Neural progenitor cell (in vitro differentiated cells): Measurements from ENCODE around the gene DOK5. TPM values are rescaled to one million over a fixed set of nuclear protein-coding genes. Genes with fewer than 3 reads are reported as not detected.

ENCODE experiments used
- DNase-seq: peaks from one replicate; pipeline ENCODE4 v3.0.0-alpha.2; 2016; ENCODE audit warnings: low spot score
- H2AFZ ChIP-seq: fragments of 200-600 bp; sonication (generic); replicated peaks from 2 replicates; pipeline ENCODE4 v1.6.1; 2016; ENCODE audit warnings: antibody characterized with exemption
- H3F3A ChIP-seq: fragments of 200-600 bp; sonication (generic); 2 replicates; pipeline ENCODE4 v1.6.1; 2016; ENCODE audit warnings: antibody characterized with exemption, low read depth
- H3K27ac ChIP-seq: fragments of 200-600 bp; sonication (generic); 2 replicates; pipeline ENCODE4 v1.5.1; 2016; ENCODE audit warnings: mild to moderate bottlenecking
- H3K27me3 ChIP-seq: fragments of 200-600 bp; sonication (generic); 2 replicates; pipeline ENCODE4 v1.6.1; 2016; ENCODE audit warnings: mild to moderate bottlenecking, moderate library complexity
- H3K36me3 ChIP-seq: fragments of 200-600 bp; sonication (generic); 2 replicates; pipeline ENCODE4 v1.5.1; 2016
- H3K4me1 ChIP-seq: fragments of 200-600 bp; sonication (generic); 2 replicates; pipeline ENCODE4 v1.6.1; 2016; ENCODE audit warnings: mixed run types
- H3K4me2 ChIP-seq: fragments of 200-600 bp; sonication (generic); 2 replicates; pipeline ENCODE4 v1.6.1; 2016
- H3K4me3 ChIP-seq: fragments of 200-600 bp; sonication (generic); 2 replicates; pipeline ENCODE4 v1.5.1; 2016
- H3K79me2 ChIP-seq: fragments of 200-600 bp; sonication (generic); 2 replicates; pipeline ENCODE4 v1.6.1; 2016; ENCODE audit warnings: low read depth
- H3K9ac ChIP-seq: fragments of 200-600 bp; sonication (generic); 2 replicates; pipeline ENCODE4 v1.6.1; 2016
- H3K9me3 ChIP-seq: fragments of 200-600 bp; sonication (generic); 2 replicates; pipeline ENCODE4 v1.5.1; 2016; ENCODE audit warnings: low read depth
- H4K20me1 ChIP-seq: fragments of 200-600 bp; sonication (generic); 2 replicates; pipeline ENCODE4 v1.6.1; 2016; ENCODE audit warnings: low read depth
- H3K27ac Mint-ChIP-seq: 3 replicates; pipeline ENCODE4 v1.8.0; 2021; ENCODE audit warnings: mixed read lengths
- H3K27me3 Mint-ChIP-seq: 2 replicates; pipeline ENCODE4 v1.8.0; 2022; ENCODE audit warnings: low read depth, mild to moderate bottlenecking, inconsistent platforms, moderate library complexity, mixed read lengths; ENCODE audit not compliant: insufficient read depth
- H3K36me3 Mint-ChIP-seq: 3 replicates; pipeline ENCODE4 v1.8.0; 2021; ENCODE audit warnings: mixed read lengths
- H3K4me1 Mint-ChIP-seq: 3 replicates; pipeline ENCODE4 v1.8.0; 2021; ENCODE audit warnings: mixed read lengths
- H3K4me3 Mint-ChIP-seq: 3 replicates; pipeline ENCODE4 v1.8.0; 2021; ENCODE audit warnings: mild to moderate bottlenecking, moderate library complexity, mixed read lengths
- H3K9me3 Mint-ChIP-seq: 3 replicates; pipeline ENCODE4 v1.8.0; 2020; ENCODE audit warnings: mixed read lengths
- EZH2 ChIP-seq: fragments of 200-600 bp; sonication (generic); IDR thresholded peaks from 2 replicates; pipeline ENCODE4 v1.6.1; 2017; ENCODE audit warnings: antibody characterized with exemption, mild to moderate bottlenecking, moderate library complexity
- EZH2phosphoT487 ChIP-seq: fragments of 200-600 bp; sonication (generic); IDR thresholded peaks from 2 replicates; pipeline ENCODE4 v1.6.1; 2017; ENCODE audit warnings: antibody characterized with exemption
- total RNA-seq: library from RNA; depleted of rRNA; stranded (reverse); fragments of >200 nt; gene quantifications from 2 replicates; pipeline ENCODE4 v1.2.3, GENCODE V29; 2015; ENCODE audit warnings: low replicate concordance
- TF ChIP-seq, protein P1 (sequence below): fragments of 200-600 bp; sonication (generic); IDR thresholded peaks from 2 replicates; pipeline ENCODE4 v1.5.1; 2017; ENCODE audit warnings: antibody characterized with exemption, mild to moderate bottlenecking

DOK5 gene
- total RNA-seq, 1 donor from 2014 or later, result 3.1 TPM

DNA sequence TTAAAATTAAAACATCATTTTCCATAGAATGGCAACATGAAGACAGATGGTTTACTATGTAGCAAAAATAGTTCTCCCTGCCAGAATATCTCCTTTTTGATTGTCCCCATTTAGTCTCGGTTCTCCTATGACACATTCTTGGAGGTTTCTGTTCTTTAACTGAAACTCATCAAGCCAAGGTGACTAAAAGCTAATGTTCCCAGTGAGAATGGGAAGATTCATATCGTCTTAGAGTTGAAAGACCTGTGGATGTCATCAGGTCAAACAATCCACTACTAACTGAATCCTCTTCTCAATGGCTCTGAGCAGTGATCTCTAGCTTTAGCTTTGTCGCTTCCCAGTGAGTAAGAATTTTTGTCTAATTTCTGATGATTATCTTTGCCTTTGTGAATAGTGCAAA lies 1.3 kb upstream of the DOK5 start:
- no peak overlapping the region for H3K4me3 Mint-ChIP-seq
- no peaks in the 10 kb centered on the region for H3K36me3 Mint-ChIP-seq
- no peak for TF ChIP-seq EZH2
- TF ChIP-seq EZH2phosphoT487, result no peak
- TF ChIP-seq, protein P1, sequence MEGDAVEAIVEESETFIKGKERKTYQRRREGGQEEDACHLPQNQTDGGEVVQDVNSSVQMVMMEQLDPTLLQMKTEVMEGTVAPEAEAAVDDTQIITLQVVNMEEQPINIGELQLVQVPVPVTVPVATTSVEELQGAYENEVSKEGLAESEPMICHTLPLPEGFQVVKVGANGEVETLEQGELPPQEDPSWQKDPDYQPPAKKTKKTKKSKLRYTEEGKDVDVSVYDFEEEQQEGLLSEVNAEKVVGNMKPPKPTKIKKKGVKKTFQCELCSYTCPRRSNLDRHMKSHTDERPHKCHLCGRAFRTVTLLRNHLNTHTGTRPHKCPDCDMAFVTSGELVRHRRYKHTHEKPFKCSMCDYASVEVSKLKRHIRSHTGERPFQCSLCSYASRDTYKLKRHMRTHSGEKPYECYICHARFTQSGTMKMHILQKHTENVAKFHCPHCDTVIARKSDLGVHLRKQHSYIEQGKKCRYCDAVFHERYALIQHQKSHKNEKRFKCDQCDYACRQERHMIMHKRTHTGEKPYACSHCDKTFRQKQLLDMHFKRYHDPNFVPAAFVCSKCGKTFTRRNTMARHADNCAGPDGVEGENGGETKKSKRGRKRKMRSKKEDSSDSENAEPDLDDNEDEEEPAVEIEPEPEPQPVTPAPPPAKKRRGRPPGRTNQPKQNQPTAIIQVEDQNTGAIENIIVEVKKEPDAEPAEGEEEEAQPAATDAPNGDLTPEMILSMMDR, result no peak
- Histone ChIP-seq H3K36me3 (no peaks in the 10 kb centered on the region), H3F3A (peaks cover 16% of the 10 kb centered on the region), H3K4me2 (no peak overlapping the region), H4K20me1 (no peaks in the 10 kb centered on the region), H3K79me2 (no peaks in the 10 kb centered on the region), H3K9me3 (no peaks in the 10 kb centered on the region), H3K27ac (no peak overlapping the region), H3K27me3 (peaks cover 49% of the 10 kb centered on the region), H2AFZ (no peak overlapping the region), H3K4me1 (peaks cover 16% of the 10 kb centered on the region), H3K4me3 (no peak overlapping the region), H3K9ac (no peak overlapping the region)
- H3K9me3 Mint-ChIP-seq, result peaks cover 4% of the 10 kb centered on the region
- H3K27me3 Mint-ChIP-seq, result peaks cover 2% of the 10 kb centered on the region
- DNase-seq, result no peak
- H3K27ac Mint-ChIP-seq, result no peak overlapping the region
- peaks cover 37% of the 10 kb centered on the region for H3K4me1 Mint-ChIP-seq

DNA sequence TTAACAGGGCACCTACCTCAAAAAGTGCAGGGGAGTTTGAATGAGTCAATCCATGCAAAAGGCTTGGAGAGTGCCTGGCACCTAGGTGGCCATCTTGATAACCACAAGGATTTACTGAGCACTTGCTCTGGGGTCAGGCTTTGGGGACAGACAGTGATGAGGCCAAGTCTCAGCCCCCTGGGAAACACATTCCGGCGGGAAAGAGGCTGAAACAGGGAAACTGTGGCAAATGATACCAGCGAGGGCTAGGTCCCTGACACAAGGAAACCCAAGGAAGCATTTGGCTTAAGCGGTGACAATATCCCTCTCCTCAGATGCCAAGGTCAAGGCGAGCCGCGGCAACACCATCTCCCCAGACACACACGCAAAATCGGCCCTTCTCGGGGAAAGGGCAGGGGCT lies 527 bp upstream of the DOK5 start:
- DNase-seq, result peak; percentile 6
- peaks cover 20% of the 10 kb centered on the region for H3K4me1 ChIP-seq
- H3K9ac ChIP-seq, result no peak overlapping the region
- no peaks in the 10 kb centered on the region for H4K20me1 ChIP-seq
- Mint-ChIP-seq H3K4me1 (peaks cover 41% of the 10 kb centered on the region), H3K27me3 (no peaks in the 10 kb centered on the region), H3K9me3 (peaks cover 4% of the 10 kb centered on the region), H3K36me3 (peaks cover 3% of the 10 kb centered on the region), H3K27ac (peak overlapping the region; percentile 14), H3K4me3 (peak overlapping the region; percentile 97)
- TF ChIP-seq EZH2 (no peak), EZH2phosphoT487 (no peak)
- TF ChIP-seq, protein P1, result no peak
- H3K27me3 ChIP-seq, result peaks cover 49% of the 10 kb centered on the region
- no peaks in the 10 kb centered on the region for H3K9me3 ChIP-seq
- H3K36me3 ChIP-seq, result no peaks in the 10 kb centered on the region
- peak overlapping the region; percentile 79 for H3K4me3 ChIP-seq
- no peak overlapping the region for H3K27ac ChIP-seq
- peaks cover 16% of the 10 kb centered on the region for H3F3A ChIP-seq
- H3K4me2 ChIP-seq, result peak overlapping the region; percentile 95
- peak overlapping the region; percentile 97 for H2AFZ ChIP-seq
- no peaks in the 10 kb centered on the region for H3K79me2 ChIP-seq

DNA sequence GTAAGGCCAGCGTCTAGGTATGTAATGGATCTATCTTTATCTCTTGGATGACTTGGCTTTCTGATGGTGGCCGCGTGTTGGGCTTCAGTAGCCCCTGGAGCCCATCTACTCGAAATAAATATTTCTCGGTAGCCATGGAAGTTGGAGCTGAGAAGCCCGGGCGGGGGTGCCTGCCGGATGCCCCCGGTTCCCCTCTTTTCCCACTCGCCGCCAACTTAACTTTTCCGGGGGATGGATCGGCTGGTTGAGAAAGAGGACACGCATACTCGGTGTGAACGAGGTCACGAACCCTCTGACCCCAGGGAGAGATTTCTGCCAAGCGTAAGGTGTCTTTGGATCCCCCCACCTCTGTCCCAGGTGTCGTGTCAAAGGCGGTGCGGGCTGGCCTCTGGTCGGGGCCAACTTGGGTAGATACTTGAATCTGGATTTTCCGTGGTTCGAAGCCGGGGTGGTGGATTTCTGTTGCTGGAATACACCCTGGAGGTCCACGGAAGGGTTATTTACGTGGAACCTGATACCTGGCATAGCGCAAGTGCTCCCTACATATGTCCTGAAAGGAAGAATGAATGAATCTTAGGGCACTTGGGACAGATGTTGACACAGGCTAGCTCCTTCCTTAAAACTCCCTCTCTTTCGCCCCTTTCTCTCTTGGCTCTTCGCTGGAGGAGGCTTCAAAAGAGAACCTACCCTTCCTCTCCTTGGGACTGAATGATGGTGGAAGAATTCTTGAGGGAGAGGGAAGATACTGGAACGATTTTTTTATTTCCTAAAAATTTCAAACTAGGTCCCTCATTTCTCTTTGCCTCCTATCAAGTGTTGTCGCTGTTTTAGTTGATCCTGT lies 996 bp downstream of the DOK5 start:
- Mint-ChIP-seq H3K9me3 (peaks cover 7% of the 10 kb centered on the region), H3K4me1 (peaks cover 43% of the 10 kb centered on the region), H3K27me3 (no peaks in the 10 kb centered on the region), H3K27ac (peak overlapping the region; percentile 33), H3K4me3 (peak overlapping the region; percentile 97), H3K36me3 (peaks cover 10% of the 10 kb centered on the region)
- Histone ChIP-seq H4K20me1 (no peaks in the 10 kb centered on the region), H3K27ac (no peak overlapping the region), H2AFZ (peak overlapping the region; percentile 97), H3K9ac (no peak overlapping the region), H3K4me2 (peak overlapping the region; percentile 95), H3K4me1 (peaks cover 20% of the 10 kb centered on the region), H3K36me3 (no peaks in the 10 kb centered on the region), H3K27me3 (peaks cover 49% of the 10 kb centered on the region), H3K9me3 (no peaks in the 10 kb centered on the region), H3K79me2 (no peaks in the 10 kb centered on the region), H3K4me3 (peak overlapping the region; percentile 79), H3F3A (peaks cover 16% of the 10 kb centered on the region)
- TF ChIP-seq, protein P1, result no peak
- no peak for TF ChIP-seq EZH2phosphoT487
- no peak for TF ChIP-seq EZH2
- peak; percentile 9 for DNase-seq
